Chondrocyte (in vitro differentiated cells): Measurements from ENCODE around the gene IRAK3. TPM values are rescaled to one million over a fixed set of nuclear protein-coding genes. Genes with fewer than 3 reads are reported as not detected.
A peak's percentile ranks its signal among the peaks of the same experiment; 100 is the strongest.
"Not testable (repeated sequence)": the region's sequence is repeated elsewhere in the genome, so short reads cannot be mapped to it uniquely, and the experiment has no call there.

Experiments
- DNase-seq: peaks from one replicate; pipeline ENCODE4 v3.0.0; 2021; ENCODE audit warnings: mixed read lengths, low spot score
- H3K27ac Mint-ChIP-seq: one replicate; pipeline ENCODE4 v1.8.0; 2021; ENCODE audit warnings: mild to moderate bottlenecking, moderate library complexity, mixed read lengths; ENCODE audit not compliant: unreplicated experiment
- H3K27me3 Mint-ChIP-seq: 2 replicates; pipeline ENCODE4 v1.8.0; 2021; ENCODE audit warnings: low read depth, mixed read lengths
- H3K36me3 Mint-ChIP-seq: 2 replicates; pipeline ENCODE4 v1.8.0; 2021; ENCODE audit warnings: low read depth, mixed read lengths
- H3K4me1 Mint-ChIP-seq: 2 replicates; pipeline ENCODE4 v1.8.0; 2021; ENCODE audit warnings: low read depth, mild to moderate bottlenecking, mixed read lengths
- H3K4me3 Mint-ChIP-seq: one replicate; pipeline ENCODE4 v1.8.0; 2021; ENCODE audit warnings: mild to moderate bottlenecking, moderate library complexity, mixed read lengths; ENCODE audit not compliant: unreplicated experiment
- H3K9me3 Mint-ChIP-seq: 2 replicates; pipeline ENCODE4 v1.8.0; 2021; ENCODE audit warnings: low read depth, mixed read lengths
- CTCF ChIP-seq: fragments of 200-600 bp; sonication (generic); IDR thresholded peaks from 2 replicates; pipeline ENCODE4 v1.5.0; 2021; ENCODE audit warnings: antibody characterized with exemption, mild to moderate bottlenecking, moderate library complexity
- total RNA-seq: library from RNA; stranded (reverse); gene quantifications from 3 replicates; pipeline ENCODE4 v1.2.1, GENCODE V29; 2021

IRAK3 gene
- total RNA-seq, 1 donor from 2014 or later = 1.9 TPM

- H3K27ac Mint-ChIP-seq = no peak overlapping the region
- DNase-seq = no peak
- H3K4me1 Mint-ChIP-seq = peaks cover 15% of the 10 kb centered on the region
- peaks cover 4% of the 10 kb centered on the region for H3K9me3 Mint-ChIP-seq
- no peak for TF ChIP-seq CTCF
- peaks cover 2% of the 10 kb centered on the region for H3K27me3 Mint-ChIP-seq
- peaks cover 2% of the 10 kb centered on the region for H3K36me3 Mint-ChIP-seq
- H3K4me3 Mint-ChIP-seq = peak overlapping the region; percentile 88
Observed at GRCh38 chr12:66170606-66171005, 18.4 kb upstream of the IRAK3 start.

- H3K27me3 Mint-ChIP-seq = peaks cover 25% of the 10 kb centered on the region
- not testable (repeated sequence) for H3K4me3 Mint-ChIP-seq, DNase-seq, H3K9me3 Mint-ChIP-seq, H3K36me3 Mint-ChIP-seq, H3K27ac Mint-ChIP-seq, H3K4me1 Mint-ChIP-seq
Observed at GRCh38 chr12:66174391-66175325, 14.4 kb upstream of the IRAK3 start.

- H3K4me1 Mint-ChIP-seq = no peaks in the 10 kb centered on the region
- no peak overlapping the region for H3K4me3 Mint-ChIP-seq
- TF ChIP-seq CTCF = no peak
- DNase-seq = no peak
- no peak overlapping the region for H3K27ac Mint-ChIP-seq
- H3K36me3 Mint-ChIP-seq = no peaks in the 10 kb centered on the region
- no peaks in the 10 kb centered on the region for H3K9me3 Mint-ChIP-seq
- H3K27me3 Mint-ChIP-seq = peaks cover 25% of the 10 kb centered on the region
Observed at GRCh38 chr12:66176105-66176900, 12.7 kb upstream of the IRAK3 start.

- DNase-seq = no peak
- peaks cover 32% of the 10 kb centered on the region for H3K27me3 Mint-ChIP-seq
Observed at GRCh38 chr12:66182956-66183355, 6.1 kb upstream of the IRAK3 start.

GRCh38 chr12:66184822-66185221 is 4.2 kb upstream of the IRAK3 start:
- H3K4me1 Mint-ChIP-seq, H3K4me3 Mint-ChIP-seq, DNase-seq, H3K36me3 Mint-ChIP-seq, H3K9me3 Mint-ChIP-seq, H3K27ac Mint-ChIP-seq: not testable (repeated sequence)
- peaks cover 16% of the 10 kb centered on the region for H3K27me3 Mint-ChIP-seq

More at GRCh38 chr12:66182956-66183355, 6.1 kb upstream of the IRAK3 start:
- Mint-ChIP-seq H3K9me3 (peaks cover 6% of the 10 kb centered on the region), H3K4me3 (no peak overlapping the region), H3K36me3 (no peaks in the 10 kb centered on the region), H3K27ac (no peak overlapping the region), H3K4me1 (no peaks in the 10 kb centered on the region)
- TF ChIP-seq CTCF = no peak

GRCh38 chr12:66187036-66187435 is 2.0 kb upstream of the IRAK3 start:
- no peak overlapping the region for H3K4me3 Mint-ChIP-seq

More at GRCh38 chr12:66187036-66187435, 2.0 kb upstream of the IRAK3 start:
- H3K27ac Mint-ChIP-seq = no peak overlapping the region
- H3K36me3 Mint-ChIP-seq = no peaks in the 10 kb centered on the region
- H3K27me3 Mint-ChIP-seq = peaks cover 18% of the 10 kb centered on the region
- peaks cover 6% of the 10 kb centered on the region for H3K9me3 Mint-ChIP-seq
- no peak for DNase-seq
- no peak for TF ChIP-seq CTCF
- H3K4me1 Mint-ChIP-seq = peaks cover 4% of the 10 kb centered on the region
